ENCODE measurements around the gene IL10RA.

The IL10RA gene

GRCh38 chr11:118049771-118050170 is 63.6 kb downstream of the IL10RA start:
- DNase-seq (ENCODE audit: extremely low read depth, low read depth): no peak
- TF ChIP-seq CTCF (IDR thresholded peaks at IDR 0.05; ENCODE audit: low read depth, low read length): no peak

- TF ChIP-seq CTCF (IDR thresholded peaks at IDR 0.05; ENCODE audit: low read depth, low read length): no peak
- DNase-seq (ENCODE audit: extremely low read depth, low read depth): no peak
Measured at GRCh38 chr11:118050208-118050891, 64.2 kb downstream of the IL10RA start.

All from AG09319 (cell line).